Naive thymus-derived CD8-positive, alpha-beta T cell (primary cell): ENCODE measurements around the gene CSNK2A1. TPM values are rescaled to one million over a fixed set of nuclear protein-coding genes. Genes with fewer than 3 reads are reported as not detected.

Experiments used
- ATAC-seq, 2 donors: fragments of 150-1000 bp; cut with Tn5 transposase in 1 of 2; sonication (Bioruptor Pico), chemical (Tn5 transposase) in 1 of 2; 1 replicate in 1 of 2; 2 replicates in 1 of 2; pipeline ENCODE4 v1.10.0; 2021; ENCODE audit warnings: mild to moderate bottlenecking in 2 of 2, moderate library complexity in 2 of 2
- POLR2A ChIA-PET: fragments of 350-600 bp; sonication (Branson Sonifier 250); formaldehyde crosslinking; loops from one replicate; lab custom pipeline; 2021; ENCODE audit warnings: antibody characterized with exemption; lab: Charles Lee
- DNase-seq, 10 donors: peaks; one replicate each; pipeline versions ENCODE4 v3.0.0 to v3.0.0-alpha.2; 2020 to 2022
- H3K27ac Mint-ChIP-seq, 10 donors: one replicate each; pipeline ENCODE4 v1.8.0; 2020 to 2022; ENCODE audit warnings: mild to moderate bottlenecking in 10 of 10, mixed read lengths in 10 of 10, moderate library complexity in 4 of 10, inconsistent platforms in 1 of 10
- H3K27me3 Mint-ChIP-seq, 5 donors: one replicate each; pipeline ENCODE4 v1.8.0; 2021 to 2022; ENCODE audit warnings: mixed read lengths in 5 of 5
- H3K36me3 Mint-ChIP-seq, 3 donors: one replicate each; pipeline ENCODE4 v1.8.0; 2020 to 2022; ENCODE audit warnings: mixed read lengths in 3 of 3, mild to moderate bottlenecking in 2 of 3, inconsistent platforms in 1 of 3
- H3K4me1 Mint-ChIP-seq, 4 donors: one replicate each; pipeline ENCODE4 v1.8.0; 2021 to 2022; ENCODE audit warnings: mixed read lengths in 4 of 4
- H3K4me3 Mint-ChIP-seq, 10 donors: one replicate each; pipeline ENCODE4 v1.8.0; 2020 to 2022; ENCODE audit warnings: mild to moderate bottlenecking in 10 of 10, mixed read lengths in 10 of 10, moderate library complexity in 6 of 10, inconsistent platforms in 1 of 10
- H3K9me3 Mint-ChIP-seq, 9 donors: one replicate each; pipeline ENCODE4 v1.8.0; 2020 to 2022; ENCODE audit warnings: mixed read lengths in 9 of 9, mild to moderate bottlenecking in 3 of 9, inconsistent platforms in 1 of 9, moderate library complexity in 1 of 9
- polyA plus RNA-seq, 3 donors: library from polyadenylated mRNA; unstranded; fragments of 300-500 nt; fragmentation: Illumina TruSeq; gene quantifications; one replicate each; pipeline ENCODE4 v1.2.3, GENCODE V29; 2021
- total RNA-seq, 8 experiments: library from RNA in 2 of 8; stranded (reverse) in 2 of 8; gene quantifications; one replicate each; pipeline ENCODE4 v1.2.3 and lab custom pipeline; 2021 to 2026

The CSNK2A1 gene
- total and polyA plus RNA-seq, 5 experiments from 2014 or later: 49.6 to 93.8 (median 52.0) TPM

DNA sequence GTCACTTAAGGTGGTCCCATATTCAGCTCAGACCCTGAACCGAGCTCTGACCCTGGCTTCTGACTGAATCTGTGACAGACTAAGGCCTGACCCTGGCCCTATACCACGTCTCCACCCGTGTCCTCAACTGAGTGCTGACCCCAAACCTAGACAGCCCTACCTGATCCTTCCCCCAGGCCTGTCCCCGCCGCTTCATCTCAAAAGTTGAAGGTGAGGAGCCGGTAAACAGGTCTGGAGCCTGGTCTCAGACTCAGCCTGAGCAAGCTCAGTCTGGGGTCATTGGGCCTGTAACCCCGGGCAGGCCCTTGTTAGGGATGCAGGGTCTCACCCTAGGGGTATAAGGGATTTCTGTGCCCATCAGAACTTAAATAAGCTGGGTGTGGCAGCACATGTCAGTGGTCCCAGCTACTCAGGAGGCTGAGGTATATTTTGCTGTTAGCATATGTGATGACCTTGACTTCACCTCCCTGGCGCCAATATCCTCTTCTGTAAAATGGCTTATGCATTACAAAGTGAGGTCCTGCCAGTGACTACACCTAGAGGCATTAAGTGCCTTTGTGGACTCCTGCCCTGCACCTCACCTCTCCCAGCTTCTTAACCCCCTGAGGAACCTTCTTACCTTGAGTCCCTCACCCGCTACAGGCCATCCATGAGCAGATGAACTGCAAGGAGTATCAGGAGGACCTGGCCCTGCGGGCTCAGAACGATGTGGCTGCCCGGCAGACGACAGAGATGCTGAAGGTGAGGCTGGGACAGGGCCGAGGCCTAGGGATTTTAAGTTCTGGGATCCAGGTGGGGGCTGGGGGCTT is 115.5 kb downstream of the CSNK2A1 start:
- POLR2A ChIA-PET: no interaction called here
- H3K27ac Mint-ChIP-seq: peak overlapping the region in 3 of 10 donors; percentile 21 to 66 (median 62)
- H3K4me3 Mint-ChIP-seq: no peak overlapping the region
- peaks cover 6 to 27% (median 10%) of the 10 kb centered on the region in 4 donors for H3K4me1 Mint-ChIP-seq
- DNase-seq: no peak
- no peaks in the 10 kb centered on the region for H3K9me3 Mint-ChIP-seq
- H3K27me3 Mint-ChIP-seq: no peaks in the 10 kb centered on the region
- ATAC-seq: no peak
- peaks cover 0 to 59% (median 7%) of the 10 kb centered on the region in 3 donors for H3K36me3 Mint-ChIP-seq

DNA sequence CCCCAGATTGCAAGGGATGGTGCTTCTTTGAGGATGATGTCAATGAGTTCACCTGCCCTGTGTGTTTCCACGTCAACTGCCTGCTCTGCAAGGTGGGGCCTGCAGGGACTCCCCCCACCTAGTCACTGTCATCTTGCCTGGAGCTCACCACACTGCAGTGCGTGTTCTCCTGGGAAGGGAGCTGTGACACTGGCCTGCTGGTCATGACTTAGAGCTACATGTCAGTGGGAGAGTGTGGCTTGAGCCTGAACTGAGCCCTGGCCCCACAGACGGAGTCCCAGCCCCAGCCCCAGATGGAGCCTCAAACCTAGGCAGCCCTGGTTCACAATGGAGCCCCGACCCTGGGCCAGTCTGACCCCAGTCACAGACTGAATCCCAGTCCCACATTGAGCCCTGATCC is 116.2 kb downstream of the CSNK2A1 start:
- H3K36me3 Mint-ChIP-seq: peaks cover 0 to 65% (median 8%) of the 10 kb centered on the region in 3 donors
- H3K27ac Mint-ChIP-seq: no peak overlapping the region

DNA sequence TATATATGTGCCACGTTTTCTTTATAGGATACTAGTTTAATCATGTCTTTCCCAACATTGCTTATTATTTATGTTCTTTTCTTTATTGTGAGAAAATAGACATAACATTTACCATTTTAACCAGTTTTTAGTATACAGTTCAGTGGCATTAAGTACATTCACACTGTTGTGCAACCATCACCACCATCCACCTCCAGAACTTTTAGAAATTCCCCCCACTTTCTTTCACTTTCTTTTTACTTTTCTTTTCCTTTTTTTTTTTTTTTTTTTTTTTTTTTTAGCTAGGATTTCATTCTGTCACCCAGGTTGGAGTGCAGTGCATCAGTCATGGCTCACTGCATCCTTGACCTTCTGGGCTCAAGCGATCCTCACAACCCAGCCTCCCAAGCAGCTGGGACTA is 117.0 kb downstream of the CSNK2A1 start:
- no peaks in the 10 kb centered on the region for H3K9me3 Mint-ChIP-seq
- ATAC-seq: no peak
- POLR2A ChIA-PET: no interaction called here
- no peak overlapping the region for H3K27ac Mint-ChIP-seq
- peaks cover 0 to 73% (median 14%) of the 10 kb centered on the region in 3 donors for H3K36me3 Mint-ChIP-seq
- no peak for DNase-seq
- H3K4me3 Mint-ChIP-seq: no peak overlapping the region
- H3K4me1 Mint-ChIP-seq: peaks cover 4 to 22% (median 6%) of the 10 kb centered on the region in 4 donors
- H3K27me3 Mint-ChIP-seq: no peaks in the 10 kb centered on the region

More for the DNA sequence above, 116.2 kb downstream of the CSNK2A1 start:
- no peaks in the 10 kb centered on the region for H3K27me3 Mint-ChIP-seq
- peaks cover 2 to 22% (median 6%) of the 10 kb centered on the region in 4 donors for H3K4me1 Mint-ChIP-seq
- ATAC-seq (no peak), DNase-seq (no peak)
- no peaks in the 10 kb centered on the region for H3K9me3 Mint-ChIP-seq
- no peak overlapping the region for H3K4me3 Mint-ChIP-seq
- POLR2A ChIA-PET: no interaction called here

Other genes with a start within 250 kb of the CSNK2A1 start
- gene ZCCHC3, start 246.2 kb downstream of the CSNK2A1 start, total RNA-seq: 10 to 100 TPM; 29.6 to 29.7 TPM
- 10 to 100 TPM in 1 of 3 donors, 1 to 10 TPM in 2; 6.9 to 13.9 (median 7.5) TPM for gene ZCCHC3, start 246.2 kb downstream of the CSNK2A1 start, polyA plus RNA-seq
- 10 to 100 TPM; 19.8 to 21.7 TPM for gene SOX12, start 218.2 kb downstream of the CSNK2A1 start, total RNA-seq
- 1 to 10 TPM; 1.3 to 2.1 (median 2.0) TPM for gene SOX12, start 218.2 kb downstream of the CSNK2A1 start, polyA plus RNA-seq
- gene NRSN2, start 196.7 kb downstream of the CSNK2A1 start, total RNA-seq: 1 to 10 TPM; 1.2 to 1.6 TPM
- 1 to 10 TPM; 1.7 to 3.6 (median 2.6) TPM for gene NRSN2, start 196.7 kb downstream of the CSNK2A1 start, polyA plus RNA-seq
- 1 to 10 TPM; 8.7 to 8.9 TPM for gene TRIB3, start 163.0 kb downstream of the CSNK2A1 start, total RNA-seq
- gene TRIB3, start 163.0 kb downstream of the CSNK2A1 start, polyA plus RNA-seq: 1 to 10 TPM; 5.5 to 6.5 (median 6.2) TPM
- 100 to 1,000 TPM; 108 to 116 TPM for gene RBCK1, start 135.5 kb downstream of the CSNK2A1 start, total RNA-seq
- gene RBCK1, start 135.5 kb downstream of the CSNK2A1 start, polyA plus RNA-seq: 10 to 100 TPM; 65.3 to 82.2 (median 75.7) TPM
- 10 to 100 TPM; 33.6 to 36.6 TPM for gene TBC1D20, start 81.3 kb downstream of the CSNK2A1 start, total RNA-seq
- 10 to 100 TPM; 13.8 to 20.8 (median 19.0) TPM for gene TBC1D20, start 81.3 kb downstream of the CSNK2A1 start, polyA plus RNA-seq
- not detected for gene TCF15, start 66.5 kb upstream of the CSNK2A1 start, total RNA-seq
- gene TCF15, start 66.5 kb upstream of the CSNK2A1 start, polyA plus RNA-seq: not detected
- 1 to 10 TPM; 2.4 to 2.6 TPM for gene SRXN1, start 109.4 kb upstream of the CSNK2A1 start, total RNA-seq
- 10 to 100 TPM in 1 of 3 donors, under 1 TPM in 2; 0.26 to 15.6 (median 0.86) TPM for gene SRXN1, start 109.4 kb upstream of the CSNK2A1 start, polyA plus RNA-seq
- not detected for gene SCRT2, start 132.0 kb upstream of the CSNK2A1 start, total RNA-seq
- gene SCRT2, start 132.0 kb upstream of the CSNK2A1 start, polyA plus RNA-seq: not detected
- gene SLC52A3, start 224.7 kb upstream of the CSNK2A1 start, total RNA-seq: under 1 TPM in 1 of 2 experiments, not detected in 1; 0.19 TPM
- under 1 TPM in 1 of 3 donors, not detected in 2; 0.09 TPM for gene SLC52A3, start 224.7 kb upstream of the CSNK2A1 start, polyA plus RNA-seq